WTC11 (cell line): Measurements from ENCODE around the gene ARSB. TPM values are rescaled to one million over a fixed set of nuclear protein-coding genes. Genes with fewer than 3 reads are reported as not detected.

Source experiments
- ATAC-seq: fragments of 200-7000 bp; cut with Tn5 transposase; 2 replicates; pipeline ENCODE4 v1.10.0; 2021; ENCODE audit warnings: mild to moderate bottlenecking, moderate library complexity
- CTCF ChIA-PET: fragments of 300-600 bp; sonication (Branson Sonifier 250); formaldehyde crosslinking; loops from one replicate; lab custom pipeline; 2021; ENCODE audit warnings: antibody characterized with exemption; lab: Charles Lee
- POLR2A ChIA-PET: fragments of 350-600 bp; sonication (Branson Sonifier 250); formaldehyde crosslinking; loops from one replicate; lab custom pipeline; 2021; ENCODE audit warnings: antibody characterized with exemption; lab: Charles Lee
- DNase-seq: peaks from one replicate; pipeline ENCODE4 v3.0.0; 2021; ENCODE audit warnings: low spot score
- H3K27ac Mint-ChIP-seq: 2 replicates; pipeline ENCODE4 v1.8.0; 2021; ENCODE audit warnings: mixed read lengths
- H3K27me3 Mint-ChIP-seq: 2 replicates; pipeline ENCODE4 v1.8.0; 2021; ENCODE audit warnings: low read depth, mild to moderate bottlenecking, moderate library complexity, mixed read lengths
- H3K36me3 Mint-ChIP-seq: 2 replicates; pipeline ENCODE4 v1.8.0; 2021; ENCODE audit warnings: mixed read lengths
- H3K4me1 Mint-ChIP-seq: 2 replicates; pipeline ENCODE4 v1.8.0; 2022; ENCODE audit warnings: mixed read lengths
- H3K4me3 Mint-ChIP-seq: 2 replicates; pipeline ENCODE4 v1.8.0; 2021; ENCODE audit warnings: mild to moderate bottlenecking, moderate library complexity, mixed read lengths
- H3K9me3 Mint-ChIP-seq: 2 replicates; pipeline ENCODE4 v1.8.0; 2021; ENCODE audit warnings: mixed read lengths
- ATF1 ChIP-seq: sonication (generic); formaldehyde crosslinking; IDR thresholded peaks from 2 replicates; pipeline ENCODE4 v1.8.1; 2023; ENCODE audit warnings: mild to moderate bottlenecking, moderate library complexity, missing genetic modification reagents
- EMX1 ChIP-seq: fragments of 250-450 bp; sonication (Bioruptor Pico); IDR thresholded peaks from 2 replicates; pipeline ENCODE4 v1.8.0; 2021; ENCODE audit warnings: mild to moderate bottlenecking
- GTF2I ChIP-seq: fragments of 250-450 bp; sonication (Bioruptor Pico); conservative IDR thresholded peaks from 2 replicates; pipeline ENCODE4 v1.4.0; 2021; ENCODE audit warnings: mild to moderate bottlenecking
- MXD4 ChIP-seq: fragments of 250-450 bp; sonication (Bioruptor Pico); IDR thresholded peaks from 2 replicates; pipeline ENCODE4 v1.8.0; 2021; ENCODE audit warnings: mild to moderate bottlenecking, moderate library complexity, borderline replicate concordance
- NFATC4 ChIP-seq: fragments of 250-450 bp; sonication (Bioruptor Pico); IDR thresholded peaks from 2 replicates; pipeline ENCODE4 v1.9.0; 2021; ENCODE audit warnings: mild to moderate bottlenecking
- NR2C2 ChIP-seq: sonication (generic); formaldehyde crosslinking; IDR thresholded peaks from 2 replicates; pipeline ENCODE4 v1.8.0; 2022; ENCODE audit warnings: mild to moderate bottlenecking, missing genetic modification reagents
- OVOL2 ChIP-seq: fragments of 250-450 bp; sonication (Bioruptor Pico); IDR thresholded peaks from 2 replicates; pipeline ENCODE4 v1.9.0; 2021; ENCODE audit warnings: mild to moderate bottlenecking, borderline replicate concordance
- ZNF121 ChIP-seq: sonication (generic); formaldehyde crosslinking; IDR thresholded peaks from 2 replicates; pipeline ENCODE4 v1.8.0; 2023; ENCODE audit warnings: missing genetic modification reagents
- ZNF396 ChIP-seq: fragments of 250-450 bp; sonication (Bioruptor Pico); IDR thresholded peaks from 2 replicates; pipeline ENCODE4 v1.8.0; 2021; ENCODE audit warnings: mild to moderate bottlenecking, moderate library complexity, borderline replicate concordance
- ZNF423 ChIP-seq: fragments of 250-450 bp; sonication (Bioruptor Pico); IDR thresholded peaks from 2 replicates; pipeline ENCODE4 v2.1.2; 2022; ENCODE audit warnings: mild to moderate bottlenecking, moderate library complexity
- total RNA-seq: library from RNA; stranded (reverse); gene quantifications from 3 replicates; pipeline ENCODE4 v1.2.3, GENCODE V29; 2021
- TF ChIP-seq, protein P1 (sequence below): fragments of 250-450 bp; sonication (Bioruptor Pico); IDR thresholded peaks from 2 replicates; pipeline ENCODE4 v1.9.0; 2021; ENCODE audit warnings: moderate library complexity, mild to moderate bottlenecking, inconsistent platforms, borderline replicate concordance
- TF ChIP-seq, protein P2 (sequence below): sonication (generic); formaldehyde crosslinking; IDR thresholded peaks from 2 replicates; pipeline ENCODE4 v1.8.1; 2022; ENCODE audit warnings: missing genetic modification reagents, borderline replicate concordance
- TF ChIP-seq, protein P3 (sequence below): sonication (generic); formaldehyde crosslinking; IDR thresholded peaks from 2 replicates; pipeline ENCODE4 v1.8.1; 2023; ENCODE audit warnings: mild to moderate bottlenecking, missing genetic modification reagents, borderline replicate concordance
- TF ChIP-seq, protein P4 (sequence below): sonication (generic); formaldehyde crosslinking; IDR thresholded peaks from 2 replicates; pipeline ENCODE4 v1.8.0; 2022; ENCODE audit warnings: mild to moderate bottlenecking, missing genetic modification reagents
- TF ChIP-seq, protein P5 (sequence below): sonication (generic); formaldehyde crosslinking; IDR thresholded peaks from 2 replicates; pipeline ENCODE4 v1.8.0; 2023; ENCODE audit warnings: missing genetic modification reagents, mild to moderate bottlenecking, borderline replicate concordance
- TF ChIP-seq, protein P6 (sequence below): sonication (generic); formaldehyde crosslinking; IDR thresholded peaks from 2 replicates; pipeline ENCODE4 v1.8.1; 2023; ENCODE audit warnings: mild to moderate bottlenecking, missing genetic modification reagents
- TF ChIP-seq, protein P7 (sequence below): fragments of 250-450 bp; sonication (Bioruptor Pico); IDR thresholded peaks from 2 replicates; pipeline ENCODE4 v1.8.0; 2021; ENCODE audit warnings: mild to moderate bottlenecking
- TF ChIP-seq, protein P8 (sequence below): sonication (generic); formaldehyde crosslinking; IDR thresholded peaks from 2 replicates; pipeline ENCODE4 v1.8.0; 2022; ENCODE audit warnings: mild to moderate bottlenecking, missing genetic modification reagents

The ARSB gene
- total RNA-seq, 1 experiment from 2014 or later = 9.7 TPM

DNA sequence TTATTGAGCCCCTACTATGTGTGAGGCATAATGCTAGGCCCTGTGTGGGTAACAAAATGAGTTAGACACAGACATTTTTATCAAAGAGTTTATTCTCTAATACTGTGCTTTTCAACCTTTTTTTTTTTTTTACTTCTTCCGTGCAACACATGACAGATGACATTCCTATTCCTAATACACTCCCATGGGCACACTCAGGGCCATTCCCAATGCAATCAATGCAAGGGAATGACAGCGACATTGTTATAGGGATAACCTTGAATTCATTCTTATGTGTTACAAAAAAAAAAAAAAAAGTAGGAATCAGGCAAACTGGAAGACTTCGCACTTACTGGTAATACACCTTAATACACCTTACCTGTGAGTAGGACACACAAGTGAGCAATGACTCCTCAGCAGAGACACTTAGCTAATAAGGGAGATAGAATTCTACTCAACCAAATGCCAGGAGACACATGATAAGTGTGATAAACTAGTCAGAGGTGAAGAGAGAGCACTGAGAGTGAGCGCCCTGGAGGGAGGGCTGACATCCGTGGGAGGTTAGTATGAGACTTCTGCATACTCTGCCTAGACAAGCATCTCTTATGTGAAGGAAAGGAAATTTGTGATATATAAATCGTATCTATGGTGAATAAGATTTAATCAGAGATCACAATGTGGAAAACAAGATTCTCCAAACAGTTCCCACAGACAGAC lies 21.0 kb upstream of the ARSB start:
- Mint-ChIP-seq H3K4me1 (no peaks in the 10 kb centered on the region), H3K27ac (no peak overlapping the region), H3K9me3 (no peaks in the 10 kb centered on the region), H3K27me3 (no peaks in the 10 kb centered on the region), H3K4me3 (no peak overlapping the region), H3K36me3 (no peaks in the 10 kb centered on the region)
- no peak for ATAC-seq
- CTCF ChIA-PET = interaction anchor here (1.3 kb wide), 1 partner anchor 15 kb away, joined by 3 read pairs; no protein-coding TSS in a partner anchor
- POLR2A ChIA-PET = no interaction called here
- TF ChIP-seq, protein P1, sequence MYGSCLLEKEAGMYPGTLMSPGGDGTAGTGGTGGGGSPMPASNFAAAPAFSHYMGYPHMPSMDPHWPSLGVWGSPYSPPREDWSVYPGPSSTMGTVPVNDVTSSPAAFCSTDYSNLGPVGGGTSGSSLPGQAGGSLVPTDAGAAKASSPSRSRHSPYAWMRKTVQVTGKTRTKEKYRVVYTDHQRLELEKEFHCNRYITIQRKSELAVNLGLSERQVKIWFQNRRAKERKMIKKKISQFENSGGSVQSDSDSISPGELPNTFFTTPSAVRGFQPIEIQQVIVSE (CRISPR knock-in tag) = no peak
- no peak for TF ChIP-seq MXD4 (CRISPR knock-in tag)
- TF ChIP-seq, protein P2, sequence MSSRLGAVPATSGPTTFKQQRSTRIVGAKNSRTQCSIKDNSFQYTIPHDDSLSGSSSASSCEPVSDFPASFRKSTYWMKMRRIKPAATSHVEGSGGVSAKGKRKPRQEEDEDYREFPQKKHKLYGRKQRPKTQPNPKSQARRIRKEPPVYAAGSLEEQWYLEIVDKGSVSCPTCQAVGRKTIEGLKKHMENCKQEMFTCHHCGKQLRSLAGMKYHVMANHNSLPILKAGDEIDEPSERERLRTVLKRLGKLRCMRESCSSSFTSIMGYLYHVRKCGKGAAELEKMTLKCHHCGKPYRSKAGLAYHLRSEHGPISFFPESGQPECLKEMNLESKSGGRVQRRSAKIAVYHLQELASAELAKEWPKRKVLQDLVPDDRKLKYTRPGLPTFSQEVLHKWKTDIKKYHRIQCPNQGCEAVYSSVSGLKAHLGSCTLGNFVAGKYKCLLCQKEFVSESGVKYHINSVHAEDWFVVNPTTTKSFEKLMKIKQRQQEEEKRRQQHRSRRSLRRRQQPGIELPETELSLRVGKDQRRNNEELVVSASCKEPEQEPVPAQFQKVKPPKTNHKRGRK = no peak
- no peak for TF ChIP-seq ZNF423 (CRISPR knock-in tag)
- TF ChIP-seq, protein P3, sequence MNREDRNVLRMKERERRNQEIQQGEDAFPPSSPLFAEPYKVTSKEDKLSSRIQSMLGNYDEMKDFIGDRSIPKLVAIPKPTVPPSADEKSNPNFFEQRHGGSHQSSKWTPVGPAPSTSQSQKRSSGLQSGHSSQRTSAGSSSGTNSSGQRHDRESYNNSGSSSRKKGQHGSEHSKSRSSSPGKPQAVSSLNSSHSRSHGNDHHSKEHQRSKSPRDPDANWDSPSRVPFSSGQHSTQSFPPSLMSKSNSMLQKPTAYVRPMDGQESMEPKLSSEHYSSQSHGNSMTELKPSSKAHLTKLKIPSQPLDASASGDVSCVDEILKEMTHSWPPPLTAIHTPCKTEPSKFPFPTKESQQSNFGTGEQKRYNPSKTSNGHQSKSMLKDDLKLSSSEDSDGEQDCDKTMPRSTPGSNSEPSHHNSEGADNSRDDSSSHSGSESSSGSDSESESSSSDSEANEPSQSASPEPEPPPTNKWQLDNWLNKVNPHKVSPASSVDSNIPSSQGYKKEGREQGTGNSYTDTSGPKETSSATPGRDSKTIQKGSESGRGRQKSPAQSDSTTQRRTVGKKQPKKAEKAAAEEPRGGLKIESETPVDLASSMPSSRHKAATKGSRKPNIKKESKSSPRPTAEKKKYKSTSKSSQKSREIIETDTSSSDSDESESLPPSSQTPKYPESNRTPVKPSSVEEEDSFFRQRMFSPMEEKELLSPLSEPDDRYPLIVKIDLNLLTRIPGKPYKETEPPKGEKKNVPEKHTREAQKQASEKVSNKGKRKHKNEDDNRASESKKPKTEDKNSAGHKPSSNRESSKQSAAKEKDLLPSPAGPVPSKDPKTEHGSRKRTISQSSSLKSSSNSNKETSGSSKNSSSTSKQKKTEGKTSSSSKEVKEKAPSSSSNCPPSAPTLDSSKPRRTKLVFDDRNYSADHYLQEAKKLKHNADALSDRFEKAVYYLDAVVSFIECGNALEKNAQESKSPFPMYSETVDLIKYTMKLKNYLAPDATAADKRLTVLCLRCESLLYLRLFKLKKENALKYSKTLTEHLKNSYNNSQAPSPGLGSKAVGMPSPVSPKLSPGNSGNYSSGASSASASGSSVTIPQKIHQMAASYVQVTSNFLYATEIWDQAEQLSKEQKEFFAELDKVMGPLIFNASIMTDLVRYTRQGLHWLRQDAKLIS = no peak
- TF ChIP-seq, protein P4, sequence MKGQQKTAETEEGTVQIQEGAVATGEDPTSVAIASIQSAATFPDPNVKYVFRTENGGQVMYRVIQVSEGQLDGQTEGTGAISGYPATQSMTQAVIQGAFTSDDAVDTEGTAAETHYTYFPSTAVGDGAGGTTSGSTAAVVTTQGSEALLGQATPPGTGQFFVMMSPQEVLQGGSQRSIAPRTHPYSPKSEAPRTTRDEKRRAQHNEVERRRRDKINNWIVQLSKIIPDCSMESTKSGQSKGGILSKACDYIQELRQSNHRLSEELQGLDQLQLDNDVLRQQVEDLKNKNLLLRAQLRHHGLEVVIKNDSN (CRISPR knock-in tag) = no peak
- no peak for TF ChIP-seq OVOL2 (CRISPR knock-in tag)
- TF ChIP-seq, protein P5, sequence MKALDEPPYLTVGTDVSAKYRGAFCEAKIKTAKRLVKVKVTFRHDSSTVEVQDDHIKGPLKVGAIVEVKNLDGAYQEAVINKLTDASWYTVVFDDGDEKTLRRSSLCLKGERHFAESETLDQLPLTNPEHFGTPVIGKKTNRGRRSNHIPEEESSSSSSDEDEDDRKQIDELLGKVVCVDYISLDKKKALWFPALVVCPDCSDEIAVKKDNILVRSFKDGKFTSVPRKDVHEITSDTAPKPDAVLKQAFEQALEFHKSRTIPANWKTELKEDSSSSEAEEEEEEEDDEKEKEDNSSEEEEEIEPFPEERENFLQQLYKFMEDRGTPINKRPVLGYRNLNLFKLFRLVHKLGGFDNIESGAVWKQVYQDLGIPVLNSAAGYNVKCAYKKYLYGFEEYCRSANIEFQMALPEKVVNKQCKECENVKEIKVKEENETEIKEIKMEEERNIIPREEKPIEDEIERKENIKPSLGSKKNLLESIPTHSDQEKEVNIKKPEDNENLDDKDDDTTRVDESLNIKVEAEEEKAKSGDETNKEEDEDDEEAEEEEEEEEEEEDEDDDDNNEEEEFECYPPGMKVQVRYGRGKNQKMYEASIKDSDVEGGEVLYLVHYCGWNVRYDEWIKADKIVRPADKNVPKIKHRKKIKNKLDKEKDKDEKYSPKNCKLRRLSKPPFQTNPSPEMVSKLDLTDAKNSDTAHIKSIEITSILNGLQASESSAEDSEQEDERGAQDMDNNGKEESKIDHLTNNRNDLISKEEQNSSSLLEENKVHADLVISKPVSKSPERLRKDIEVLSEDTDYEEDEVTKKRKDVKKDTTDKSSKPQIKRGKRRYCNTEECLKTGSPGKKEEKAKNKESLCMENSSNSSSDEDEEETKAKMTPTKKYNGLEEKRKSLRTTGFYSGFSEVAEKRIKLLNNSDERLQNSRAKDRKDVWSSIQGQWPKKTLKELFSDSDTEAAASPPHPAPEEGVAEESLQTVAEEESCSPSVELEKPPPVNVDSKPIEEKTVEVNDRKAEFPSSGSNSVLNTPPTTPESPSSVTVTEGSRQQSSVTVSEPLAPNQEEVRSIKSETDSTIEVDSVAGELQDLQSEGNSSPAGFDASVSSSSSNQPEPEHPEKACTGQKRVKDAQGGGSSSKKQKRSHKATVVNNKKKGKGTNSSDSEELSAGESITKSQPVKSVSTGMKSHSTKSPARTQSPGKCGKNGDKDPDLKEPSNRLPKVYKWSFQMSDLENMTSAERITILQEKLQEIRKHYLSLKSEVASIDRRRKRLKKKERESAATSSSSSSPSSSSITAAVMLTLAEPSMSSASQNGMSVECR (CRISPR knock-in tag) = no peak
- no peak for TF ChIP-seq ATF1
- no peak for TF ChIP-seq ZNF396 (CRISPR knock-in tag)
- TF ChIP-seq, protein P6, sequence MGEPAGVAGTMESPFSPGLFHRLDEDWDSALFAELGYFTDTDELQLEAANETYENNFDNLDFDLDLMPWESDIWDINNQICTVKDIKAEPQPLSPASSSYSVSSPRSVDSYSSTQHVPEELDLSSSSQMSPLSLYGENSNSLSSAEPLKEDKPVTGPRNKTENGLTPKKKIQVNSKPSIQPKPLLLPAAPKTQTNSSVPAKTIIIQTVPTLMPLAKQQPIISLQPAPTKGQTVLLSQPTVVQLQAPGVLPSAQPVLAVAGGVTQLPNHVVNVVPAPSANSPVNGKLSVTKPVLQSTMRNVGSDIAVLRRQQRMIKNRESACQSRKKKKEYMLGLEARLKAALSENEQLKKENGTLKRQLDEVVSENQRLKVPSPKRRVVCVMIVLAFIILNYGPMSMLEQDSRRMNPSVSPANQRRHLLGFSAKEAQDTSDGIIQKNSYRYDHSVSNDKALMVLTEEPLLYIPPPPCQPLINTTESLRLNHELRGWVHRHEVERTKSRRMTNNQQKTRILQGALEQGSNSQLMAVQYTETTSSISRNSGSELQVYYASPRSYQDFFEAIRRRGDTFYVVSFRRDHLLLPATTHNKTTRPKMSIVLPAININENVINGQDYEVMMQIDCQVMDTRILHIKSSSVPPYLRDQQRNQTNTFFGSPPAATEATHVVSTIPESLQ (CRISPR knock-in tag) = no peak
- TF ChIP-seq, protein P7, sequence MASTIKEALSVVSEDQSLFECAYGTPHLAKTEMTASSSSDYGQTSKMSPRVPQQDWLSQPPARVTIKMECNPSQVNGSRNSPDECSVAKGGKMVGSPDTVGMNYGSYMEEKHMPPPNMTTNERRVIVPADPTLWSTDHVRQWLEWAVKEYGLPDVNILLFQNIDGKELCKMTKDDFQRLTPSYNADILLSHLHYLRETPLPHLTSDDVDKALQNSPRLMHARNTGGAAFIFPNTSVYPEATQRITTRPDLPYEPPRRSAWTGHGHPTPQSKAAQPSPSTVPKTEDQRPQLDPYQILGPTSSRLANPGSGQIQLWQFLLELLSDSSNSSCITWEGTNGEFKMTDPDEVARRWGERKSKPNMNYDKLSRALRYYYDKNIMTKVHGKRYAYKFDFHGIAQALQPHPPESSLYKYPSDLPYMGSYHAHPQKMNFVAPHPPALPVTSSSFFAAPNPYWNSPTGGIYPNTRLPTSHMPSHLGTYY (CRISPR knock-in tag) = no peak
- no peak for TF ChIP-seq NFATC4 (CRISPR knock-in tag)
- TF ChIP-seq NR2C2 = no peak
- TF ChIP-seq EMX1 (CRISPR knock-in tag) = no peak
- TF ChIP-seq, protein P8, sequence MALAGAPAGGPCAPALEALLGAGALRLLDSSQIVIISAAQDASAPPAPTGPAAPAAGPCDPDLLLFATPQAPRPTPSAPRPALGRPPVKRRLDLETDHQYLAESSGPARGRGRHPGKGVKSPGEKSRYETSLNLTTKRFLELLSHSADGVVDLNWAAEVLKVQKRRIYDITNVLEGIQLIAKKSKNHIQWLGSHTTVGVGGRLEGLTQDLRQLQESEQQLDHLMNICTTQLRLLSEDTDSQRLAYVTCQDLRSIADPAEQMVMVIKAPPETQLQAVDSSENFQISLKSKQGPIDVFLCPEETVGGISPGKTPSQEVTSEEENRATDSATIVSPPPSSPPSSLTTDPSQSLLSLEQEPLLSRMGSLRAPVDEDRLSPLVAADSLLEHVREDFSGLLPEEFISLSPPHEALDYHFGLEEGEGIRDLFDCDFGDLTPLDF (CRISPR knock-in tag) = no peak
- no peak for TF ChIP-seq ZNF121 (CRISPR knock-in tag)
- TF ChIP-seq GTF2I (CRISPR knock-in tag) = no peak
- no peak for DNase-seq
